NK-92 (cell line): ENCODE measurements around the gene RPGRIP1L.

ENCODE experiments used
- DNase-seq: peaks from one replicate; lab custom pipeline; 2025; ENCODE audit not compliant: unreplicated experiment; lab: John Stamatoyannopoulos, UW

The RPGRIP1L gene

DNA sequence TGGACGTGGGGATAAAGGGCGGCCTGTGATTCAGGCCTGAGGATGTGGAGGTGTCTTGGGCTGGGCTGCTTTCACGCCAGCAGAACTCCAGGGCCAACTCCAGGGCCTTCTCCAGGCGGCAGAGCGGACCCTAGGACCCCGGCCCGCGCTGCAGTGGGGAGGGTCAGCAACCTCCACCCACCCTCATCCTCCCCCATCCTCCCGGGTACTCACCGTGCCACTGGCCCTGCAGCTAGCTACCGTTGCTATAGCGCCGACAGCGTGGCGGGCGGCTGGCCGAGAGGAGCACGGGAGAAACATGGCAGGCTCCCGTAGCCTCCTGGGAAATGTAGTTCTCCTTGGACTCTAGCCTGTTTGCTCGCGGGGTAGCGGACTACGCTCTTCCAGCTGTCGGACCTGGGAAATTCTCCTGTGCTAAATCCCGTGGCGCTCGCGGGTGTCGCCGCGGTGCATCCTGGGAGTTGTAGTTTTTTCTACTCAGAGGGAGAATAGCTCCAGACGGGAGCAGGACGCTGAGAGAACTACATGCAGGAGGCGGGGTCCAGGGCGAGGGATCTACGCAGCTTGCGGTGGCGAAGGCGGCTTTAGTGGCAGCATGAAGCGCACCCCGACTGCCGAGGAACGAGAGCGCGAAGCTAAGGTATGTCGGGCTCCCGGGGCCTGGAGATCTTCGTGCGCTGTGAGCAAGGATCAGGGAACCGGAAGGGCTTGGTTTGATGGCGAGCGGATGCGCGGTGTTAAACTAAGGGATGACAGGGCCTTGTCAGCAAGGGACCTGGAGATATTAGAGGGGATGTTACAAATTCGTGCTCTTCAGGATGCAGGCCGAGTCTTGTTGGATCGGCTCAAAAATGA is at the start of gene RPGRIP1L, which contains the start of gene FTO:
Gene RPGRIP1L (minus strand): TSS at position 270 of the 855 bp plus-strand sequence. CDS start 3,136 bp downstream, outside the sequence.
Gene FTO (plus strand): TSS at position 567 of the 855 bp plus-strand sequence.
- peak; percentile 51 for DNase-seq

DNA sequence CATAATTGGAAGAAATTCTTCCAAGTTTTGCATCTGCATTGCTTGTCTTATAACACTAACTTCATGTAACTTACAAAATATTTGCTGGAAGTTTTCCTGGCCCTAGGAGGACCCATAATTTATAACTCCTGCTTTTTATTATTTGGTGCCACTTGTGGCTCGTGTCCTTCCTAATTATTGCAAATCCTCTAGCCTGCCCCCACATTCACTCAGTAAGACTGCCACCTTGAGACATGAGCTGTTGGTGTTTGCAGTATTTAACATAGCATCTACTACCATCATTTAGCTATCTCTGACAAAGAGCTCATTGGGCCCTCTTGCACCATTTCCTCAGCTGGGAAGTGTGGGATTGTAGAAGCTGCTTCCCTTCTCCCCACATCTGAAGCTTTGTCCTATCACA is 49.8 kb upstream of the RPGRIP1L start:
- DNase-seq = no peak

DNA sequence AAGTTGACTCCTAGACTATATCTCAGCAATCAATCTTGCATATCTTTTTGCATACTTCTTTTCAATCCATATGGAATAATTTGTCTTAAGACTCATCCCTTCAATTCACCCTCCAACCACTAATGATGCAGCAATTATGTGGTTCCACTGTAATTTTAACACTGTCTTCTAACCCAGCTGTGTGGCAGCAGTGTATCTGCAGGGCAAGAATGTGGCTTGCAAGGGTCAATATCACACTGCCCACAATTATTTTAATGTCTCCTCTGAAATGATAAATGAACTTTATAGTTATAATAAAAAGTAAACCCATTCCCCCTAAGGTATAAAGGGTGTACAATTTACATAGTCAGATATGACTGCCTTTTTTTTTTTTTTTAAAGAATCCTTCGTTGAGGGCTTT is 48.9 kb upstream of the RPGRIP1L start:
- DNase-seq = no peak

DNA sequence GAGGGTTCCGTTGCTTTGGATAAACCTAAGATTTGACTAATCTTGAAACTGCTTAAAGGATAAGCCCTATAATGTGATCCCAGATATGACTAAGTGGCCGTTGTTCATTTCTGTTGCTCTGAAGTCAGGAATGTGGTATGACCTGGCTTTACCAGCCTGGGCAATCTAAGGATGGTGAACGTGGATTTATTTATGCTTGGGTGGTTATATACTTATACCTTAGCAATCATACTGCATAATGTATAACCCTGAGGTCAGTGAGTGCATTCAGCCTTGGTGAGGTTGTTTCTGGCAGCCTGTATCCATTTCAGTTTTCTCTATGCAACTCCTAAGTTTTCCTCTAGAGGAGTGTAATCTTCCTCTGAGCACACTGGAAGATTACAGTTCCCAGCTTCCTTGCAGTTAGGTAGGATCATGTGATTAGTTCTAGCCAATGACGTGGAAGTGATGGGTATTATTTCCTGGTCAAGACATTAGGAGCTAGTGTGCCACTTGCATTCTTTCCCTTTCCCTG is 42.2 kb upstream of the RPGRIP1L start:
- no peak for DNase-seq

DNA sequence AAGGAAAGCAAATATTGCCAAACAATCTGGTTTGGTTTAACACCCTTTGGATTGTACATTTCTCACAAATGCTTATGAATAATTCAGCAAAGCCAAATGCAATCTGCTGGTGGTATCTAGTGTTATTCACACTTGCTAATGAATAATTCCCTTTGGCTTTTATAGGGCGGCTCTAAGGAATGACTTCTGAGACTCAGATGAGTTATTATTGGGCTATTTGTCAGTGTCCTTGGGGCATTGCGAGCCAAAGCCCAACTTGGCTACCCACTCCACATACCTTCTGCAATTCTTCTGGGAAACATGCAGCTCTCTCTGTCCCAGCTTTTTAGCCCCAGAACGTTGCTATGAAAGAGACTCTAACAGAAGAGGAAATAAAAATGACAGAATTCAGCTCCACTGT is 41.4 kb upstream of the RPGRIP1L start:
- DNase-seq = no peak

DNA sequence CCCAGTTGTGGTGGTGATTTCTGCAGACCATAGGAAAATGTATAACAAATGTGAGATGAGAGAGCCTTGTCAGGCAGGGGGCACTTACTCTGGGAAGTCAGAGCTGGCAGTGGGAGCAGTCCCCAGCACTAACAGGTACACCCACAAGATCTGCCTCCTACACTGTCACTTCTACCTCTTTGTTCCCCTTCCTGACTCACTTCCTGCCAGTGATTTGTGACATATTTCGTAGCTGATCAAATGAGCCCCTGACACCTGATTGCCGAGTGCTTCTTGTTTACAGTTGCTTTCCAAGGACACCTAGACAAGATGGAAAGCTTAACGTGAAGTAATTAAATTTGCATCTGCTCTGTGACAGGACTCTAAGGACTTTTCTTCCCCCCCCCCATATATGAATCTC is 40.8 kb upstream of the RPGRIP1L start:
- no peak for DNase-seq

DNA sequence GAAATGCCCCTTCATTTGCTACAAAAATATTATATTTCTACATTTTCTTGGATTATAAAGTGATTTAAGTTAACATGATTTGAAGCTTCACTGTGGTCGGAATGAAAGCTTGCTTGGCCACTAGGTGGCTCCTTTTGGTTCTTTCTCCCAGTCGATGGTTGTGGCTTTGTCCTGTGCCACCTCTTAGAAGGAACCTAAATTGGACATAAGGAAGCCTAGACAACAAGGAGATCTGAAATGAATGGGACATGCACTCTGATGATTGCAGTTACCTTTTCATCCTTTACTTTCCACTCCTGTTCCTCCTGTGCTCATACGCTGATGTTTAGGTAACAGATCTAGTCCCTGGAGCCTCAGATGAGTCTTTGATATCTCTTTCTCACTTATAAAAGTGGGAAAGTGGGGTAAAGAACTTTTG is 39.5 kb upstream of the RPGRIP1L start:
- DNase-seq = no peak

DNA sequence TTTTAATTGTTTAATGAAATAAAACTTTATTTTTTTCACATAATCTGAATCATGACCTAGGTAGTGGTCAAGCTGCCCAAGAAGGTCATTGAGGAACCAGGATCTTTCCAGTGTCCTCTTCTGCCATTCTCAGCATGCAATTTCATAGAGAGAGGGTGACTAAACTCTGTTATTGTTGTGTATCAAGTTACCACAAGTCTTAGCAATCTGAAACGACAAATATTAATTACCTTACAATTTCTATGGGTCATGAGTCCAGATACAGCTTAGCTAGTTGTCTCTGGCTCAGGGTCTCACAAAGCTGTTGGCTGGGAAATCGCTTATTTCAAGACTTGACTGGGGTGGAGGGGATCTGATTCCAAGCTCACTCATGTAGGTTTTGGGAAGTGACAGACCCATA is 37.9 kb upstream of the RPGRIP1L start:
- DNase-seq = no peak

DNA sequence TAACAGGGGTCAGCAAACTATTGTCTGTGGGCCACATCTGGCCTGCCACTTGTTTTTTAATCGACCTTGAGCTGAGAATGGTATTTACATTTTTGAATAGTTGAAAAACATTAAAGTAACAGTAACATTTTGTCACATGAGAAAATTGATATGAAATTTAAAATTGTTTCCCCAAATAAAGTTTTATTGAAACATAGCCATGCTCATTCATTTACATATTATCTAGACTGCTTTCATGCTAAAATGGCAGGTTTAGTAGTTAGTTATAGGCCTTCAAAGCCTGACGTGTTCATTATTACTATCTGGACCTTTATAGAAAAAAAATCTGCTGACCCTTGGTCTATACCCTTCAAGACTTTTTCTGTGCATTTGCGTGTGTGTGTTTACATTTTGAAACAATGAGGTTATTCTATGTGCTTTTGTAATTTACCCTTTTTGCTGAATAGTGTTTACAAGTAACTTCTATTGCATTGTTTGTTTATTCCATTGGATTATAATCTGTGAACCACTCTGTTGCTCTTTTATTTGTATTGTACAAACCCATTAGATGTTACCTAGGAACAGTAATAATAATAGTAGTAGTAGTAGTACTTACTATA is 37.4 kb upstream of the RPGRIP1L start:
- no peak for DNase-seq

DNA sequence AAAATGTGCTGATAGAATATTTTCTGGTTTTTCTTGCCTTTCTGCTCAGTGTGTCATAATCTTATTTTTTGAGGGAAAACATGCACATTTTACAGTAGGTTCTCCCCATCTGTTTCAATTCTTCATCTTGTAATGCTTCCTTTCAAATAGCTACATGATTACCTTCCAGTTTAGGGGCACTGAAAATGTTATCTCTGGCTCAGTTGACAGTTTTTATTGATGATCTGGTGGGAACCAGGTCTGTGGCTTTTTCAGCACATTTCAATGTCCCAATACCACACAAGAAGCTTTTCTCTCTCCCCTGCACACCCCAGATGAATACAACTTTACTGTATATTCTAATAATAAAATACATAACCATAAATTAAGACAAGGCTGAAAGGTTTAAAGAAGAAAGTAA is 36.8 kb upstream of the RPGRIP1L start:
- no peak for DNase-seq

DNA sequence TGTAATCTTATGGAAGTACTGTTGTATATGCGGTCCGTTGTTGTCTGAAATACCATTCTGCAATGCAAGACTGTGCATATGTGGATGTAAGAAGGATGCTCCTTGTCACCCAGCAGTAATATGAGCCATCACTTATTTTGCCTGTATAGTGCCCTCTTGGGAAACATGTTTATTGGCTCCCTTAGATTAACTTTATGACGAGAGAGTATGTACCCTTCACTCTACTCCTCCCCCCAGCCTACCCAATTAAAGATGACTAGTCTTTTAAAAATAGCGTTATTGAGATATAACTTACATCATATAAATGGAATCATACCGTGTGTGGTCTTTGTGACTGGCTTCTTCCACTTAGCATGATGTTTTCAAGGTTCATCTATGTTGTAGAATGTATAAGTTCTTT is 33.9 kb upstream of the RPGRIP1L start:
- no peak for DNase-seq

DNA sequence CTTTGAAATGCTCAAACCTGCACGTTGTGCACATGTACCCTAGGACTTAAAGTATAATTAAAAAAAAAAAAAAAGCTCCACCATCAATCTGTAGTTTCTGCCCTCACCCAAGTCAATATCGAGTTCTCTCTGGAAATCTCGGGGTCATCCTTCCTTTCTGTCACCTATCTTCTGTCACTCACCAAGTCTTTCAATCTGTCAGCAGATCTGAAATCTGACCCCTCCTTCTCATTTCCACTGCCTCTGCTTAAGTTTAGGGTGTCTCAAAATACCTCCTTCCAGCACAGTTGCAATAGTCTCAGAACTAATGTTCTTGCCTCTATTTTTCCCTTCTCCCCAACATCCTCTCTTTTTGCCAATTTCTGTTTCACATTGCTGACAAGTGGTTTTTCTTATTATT is 32.6 kb upstream of the RPGRIP1L start:
- DNase-seq = no peak

DNA sequence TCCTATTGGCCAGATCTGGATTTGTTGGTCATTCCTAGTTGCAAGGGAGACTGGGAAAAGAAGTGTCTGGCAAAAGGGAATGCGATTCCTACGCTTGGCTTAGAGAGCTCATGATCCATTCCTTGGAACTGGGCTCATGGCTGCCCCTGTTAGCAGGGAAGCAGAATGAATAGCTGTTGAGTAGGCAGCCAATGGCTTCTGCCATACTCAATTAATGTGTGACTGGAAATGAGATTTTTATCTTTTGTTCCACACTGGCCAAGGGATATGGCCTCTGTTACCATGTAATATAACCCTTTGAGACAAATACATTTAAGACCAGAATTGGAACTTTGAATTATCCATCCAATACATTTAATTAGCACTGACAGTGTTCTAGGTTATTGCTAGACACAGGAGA is 31.2 kb upstream of the RPGRIP1L start:
- no peak for DNase-seq

DNA sequence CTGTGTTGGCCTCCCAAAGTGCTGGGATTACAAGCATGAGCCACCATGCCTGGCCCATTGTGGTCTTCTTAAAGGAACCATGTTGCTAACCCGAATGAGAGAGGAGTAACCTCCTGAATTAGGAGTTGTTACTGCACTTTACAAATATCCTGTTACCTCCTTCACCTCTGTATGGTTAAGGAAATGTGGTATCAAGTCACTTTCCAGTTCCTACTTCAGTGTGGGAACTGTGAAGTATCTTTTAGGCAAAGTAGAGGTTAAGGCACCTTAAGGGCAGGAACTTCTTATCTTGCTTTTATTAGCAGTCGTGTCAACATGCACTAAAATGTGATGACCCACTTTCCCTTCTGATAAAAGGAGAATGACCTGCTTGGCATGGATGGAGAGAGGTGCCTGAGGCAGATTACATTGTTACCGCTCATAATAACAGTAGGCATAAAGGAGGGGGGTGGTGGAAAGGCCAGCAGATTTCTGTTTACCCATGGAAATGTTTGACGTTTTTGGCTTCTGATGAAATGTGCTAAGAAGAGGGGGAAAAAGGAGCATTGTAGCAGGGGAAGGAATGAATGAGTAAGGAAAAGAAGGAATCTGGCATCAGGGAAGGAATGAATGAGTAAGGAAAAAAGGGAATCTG is 28.8 kb upstream of the RPGRIP1L start:
- DNase-seq = no peak

DNA sequence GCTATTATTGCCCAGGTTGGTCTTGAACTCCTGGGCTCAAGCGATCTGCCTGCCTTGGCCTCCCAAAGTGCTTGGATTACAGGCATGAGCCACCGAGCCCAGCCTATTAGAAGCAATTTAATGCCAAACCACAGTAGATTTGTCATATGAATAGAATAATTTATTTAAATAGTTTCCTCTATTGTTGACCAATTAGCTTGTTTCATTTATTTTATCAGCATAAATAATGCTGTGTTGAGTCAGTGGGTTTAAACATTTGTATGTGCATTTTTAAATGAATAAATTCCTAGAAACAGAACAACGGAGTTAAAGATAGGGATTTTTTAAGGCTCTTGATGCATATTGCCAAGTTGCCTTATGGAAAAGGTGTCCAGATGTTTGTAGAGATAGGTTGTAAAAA is 27.0 kb upstream of the RPGRIP1L start:
- no peak for DNase-seq

DNA sequence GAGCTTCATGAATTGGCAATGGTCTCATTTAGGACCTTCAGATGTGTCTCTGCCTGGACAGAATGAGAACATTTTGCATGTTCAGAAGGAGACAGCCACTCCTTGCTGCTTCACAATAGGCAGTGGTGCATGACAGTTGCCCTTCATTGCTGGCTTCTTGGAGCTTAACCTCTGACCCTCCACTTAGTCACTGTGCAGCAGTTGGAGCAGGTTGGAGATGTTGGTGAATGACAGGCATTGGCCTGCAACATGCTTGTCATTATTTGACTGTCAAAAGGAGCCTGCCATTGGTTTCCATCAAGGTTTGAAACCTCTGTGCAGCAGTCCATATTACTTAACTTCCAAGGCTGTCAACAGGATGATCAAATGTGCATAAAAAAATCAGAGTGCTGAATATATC is 23.0 kb upstream of the RPGRIP1L start:
- no peak for DNase-seq

DNA sequence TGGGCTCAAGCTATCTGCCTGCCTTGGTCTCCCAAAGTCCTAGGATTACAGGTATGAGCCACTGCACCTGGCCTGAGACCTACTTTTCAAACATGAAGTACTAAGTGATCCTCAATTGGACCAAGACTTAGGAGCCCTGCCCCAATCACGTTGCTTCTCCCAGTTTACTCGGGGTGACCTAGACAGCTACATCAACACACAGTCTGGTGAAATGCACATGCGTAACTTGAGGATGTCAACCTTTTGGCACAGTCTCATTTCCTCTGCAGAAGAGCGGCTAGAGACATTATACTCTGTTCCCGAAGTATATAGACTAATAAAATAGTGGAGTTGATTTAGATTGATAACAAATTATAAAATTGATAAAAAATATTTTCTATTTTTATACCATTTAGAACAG is 17.4 kb upstream of the RPGRIP1L start:
- DNase-seq = no peak

DNA sequence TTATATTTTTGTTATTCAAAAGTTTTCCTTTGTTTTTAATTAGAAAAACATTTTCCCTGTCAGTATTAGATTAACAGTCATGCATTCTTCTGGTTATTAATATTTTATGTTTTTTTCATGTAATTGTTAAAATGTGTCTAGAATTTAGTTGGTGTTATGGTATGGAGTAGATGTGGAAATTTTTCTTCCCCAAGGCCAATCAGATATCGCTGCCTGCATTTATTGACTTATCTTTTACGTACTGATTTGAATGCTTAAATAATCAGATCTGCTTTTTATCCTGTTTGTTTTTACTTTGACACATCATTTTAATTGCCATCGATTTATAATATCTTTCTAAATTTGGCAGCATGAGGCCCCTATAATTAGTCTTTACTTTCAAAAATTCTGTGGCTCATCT is 13.9 kb upstream of the RPGRIP1L start:
- DNase-seq = no peak

DNA sequence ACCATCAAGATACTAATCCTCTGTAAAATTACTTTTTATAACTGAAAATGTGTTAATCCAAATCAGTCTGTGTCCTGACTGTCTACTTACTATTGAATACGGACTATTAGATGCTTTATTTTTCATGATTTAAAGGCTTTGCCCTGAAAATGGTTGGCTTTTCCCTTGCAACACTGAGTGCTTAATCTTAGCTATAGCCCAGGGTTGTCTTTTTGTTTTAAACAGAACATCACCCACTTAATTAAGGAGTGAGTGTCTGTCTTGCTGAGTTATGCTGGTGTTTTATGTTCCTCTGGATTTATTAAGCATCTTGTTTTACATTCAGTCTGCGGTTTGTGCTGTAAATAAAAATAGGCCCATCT is 11.3 kb upstream of the RPGRIP1L start:
- DNase-seq = no peak

DNA sequence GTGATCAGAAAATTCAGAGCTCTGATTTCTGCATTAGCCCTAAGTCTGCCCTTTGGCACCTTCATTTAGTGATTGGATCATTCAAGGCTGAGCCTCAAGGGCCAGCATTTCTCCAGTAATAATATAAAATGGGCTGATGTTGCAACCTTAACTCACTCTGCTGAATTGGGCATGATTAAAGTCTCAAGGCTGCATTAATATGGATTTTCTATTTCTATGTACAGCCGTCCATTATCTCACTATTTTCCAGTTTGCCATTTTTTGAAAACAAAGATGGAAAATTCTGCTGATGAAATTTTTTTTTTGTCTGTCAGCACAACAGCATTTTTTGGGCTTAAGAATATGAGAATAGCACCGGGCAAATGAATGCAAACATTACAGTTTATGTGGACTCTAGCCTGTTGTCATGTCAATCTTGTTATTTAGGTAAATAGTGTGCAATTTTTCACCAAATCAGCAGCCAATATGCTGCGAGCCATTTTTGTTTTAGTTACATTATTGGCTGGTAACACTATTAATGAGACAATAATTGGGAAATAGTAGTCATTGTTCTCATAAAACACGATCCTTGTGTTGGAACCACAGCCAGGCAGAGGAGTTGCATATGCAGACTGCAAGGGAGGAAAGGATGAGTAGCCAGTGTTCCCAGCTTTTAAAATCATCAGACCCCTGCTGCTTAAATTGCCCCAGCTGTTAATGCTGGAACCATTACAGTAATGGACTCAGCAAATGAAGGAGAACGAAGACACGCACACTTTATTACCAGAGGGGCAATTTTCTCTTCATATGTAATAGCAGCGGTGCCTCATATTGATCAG is 10.8 kb upstream of the RPGRIP1L start:
- DNase-seq = no peak
